GM12872 (cell line): ENCODE results near the gene GZMM.
A peak's percentile ranks its signal among the peaks of the same experiment; 100 is the strongest.

Experiments
- CTCF ChIP-seq: IDR thresholded peaks from 3 replicates; pipeline ENCODE4 v1.5.1; 2011; ENCODE audit warnings: low read depth, mild to moderate bottlenecking, low read length, moderate library complexity; ENCODE audit not compliant: insufficient read depth

GZMM gene

GRCh38 chr19:507286-508203 lies 36.3 kb upstream of the GZMM start, which contains the start of gene TPGS1:
TSS of gene TPGS1 (plus strand) at chr19:507497. CDS start at chr19:507507, 10 bp downstream.
- no peak for TF ChIP-seq CTCF

GRCh38 chr19:508204-509150 lies 35.4 kb upstream of the GZMM start:
- no peak for TF ChIP-seq CTCF

GRCh38 chr19:510606-511100 lies 33.2 kb upstream of the GZMM start:
- peak; percentile 100 for TF ChIP-seq CTCF

- no peak for TF ChIP-seq CTCF
Observed at GRCh38 chr19:511101-511851, 32.6 kb upstream of the GZMM start.

GRCh38 chr19:512547-513365 lies 31.1 kb upstream of the GZMM start:
- TF ChIP-seq CTCF, result no peak

- TF ChIP-seq CTCF, result no peak
Observed at GRCh38 chr19:513368-514165, 30.3 kb upstream of the GZMM start.
